SK-N-MC (cell line): Measurements from ENCODE around the gene TMEM45A.

ENCODE experiments used
- EZH2 ChIP-seq: fragments of 200-600 bp; sonication (generic); IDR thresholded peaks from one replicate; pipeline ENCODE4 v1.6.1; 2017; ENCODE audit warnings: antibody characterized with exemption
- FOXP2 ChIP-seq: optimal IDR thresholded peaks from 2 replicates; pipeline ENCODE3; 2011; ENCODE audit warnings: mild to moderate bottlenecking, moderate library complexity; ENCODE audit not compliant: insufficient read depth; ENCODE audit errors: extremely low read length, control extremely low read depth
- POLR2AphosphoS5 ChIP-seq: IDR thresholded peaks from 2 replicates; pipeline ENCODE4 v1.6.1; 2012; ENCODE audit warnings: mild to moderate bottlenecking, low read depth, low read length, borderline replicate concordance

GRCh38 chr3:100570811-100571210, 78.4 kb downstream of the TMEM45A start:
- TF ChIP-seq EZH2 (no peak), POLR2AphosphoS5 (no peak), FOXP2 (no peak)
